ENCODE measurements around the gene DUSP22. TPM values are rescaled to one million over a fixed set of nuclear protein-coding genes. Genes with fewer than 3 reads are reported as not detected.

The DUSP22 gene
- total and polyA plus RNA-seq, 5 donors, result 51.0 to 74.8 (median 64.2) TPM

DNA sequence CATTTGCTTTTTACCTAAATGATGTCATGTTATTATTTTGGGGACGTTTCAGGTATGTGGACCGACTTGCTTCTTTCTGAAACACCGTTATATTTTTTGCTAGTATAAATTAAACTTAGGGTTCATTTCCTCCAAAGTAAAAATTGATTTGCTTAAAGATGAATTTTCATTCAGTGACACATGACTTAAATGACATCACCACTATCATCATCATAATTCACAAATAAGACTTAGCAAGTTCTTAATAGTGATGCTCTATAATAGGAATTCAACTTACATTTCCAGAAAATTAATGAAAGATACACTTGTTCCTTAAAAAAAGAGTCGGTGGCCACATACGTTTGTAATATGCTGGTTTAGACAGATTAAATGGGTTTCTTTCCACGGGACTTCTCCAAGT is 108.5 kb downstream of the DUSP22 start:
- intact Hi-C loops (cut with DNase I), result no loop called here
- H3K27me3 ChIP-seq (ENCODE audit: control insufficient read depth, insufficient read depth), result no peaks in the 10 kb centered on the region

More for the DNA sequence above, 108.5 kb downstream of the DUSP22 start:
- H3K27ac ChIP-seq (ENCODE audit: low read length), result no peak overlapping the region
- H3K4me3 ChIP-seq (ENCODE audit: low read length), result no peak overlapping the region
- DNase-seq (no peak), ATAC-seq (no peak)
- H3K4me1 ChIP-seq (ENCODE audit: control insufficient read depth, insufficient read depth, low read length), result no peaks in the 10 kb centered on the region
- H3K9me3 ChIP-seq (ENCODE audit: control insufficient read depth, low read length), result no peaks in the 10 kb centered on the region
- 87% methylated on average over 6 of the region's 6 CpGs for WGBS

Other genes starting within 250 kb of the DUSP22 start
- 1 to 10 TPM in 1 of 4 donors, under 1 TPM in 3; 0.46 to 1.4 (median 0.67) TPM for gene IRF4, start 99.3 kb downstream of the DUSP22 start, total RNA-seq
- gene IRF4, start 99.3 kb downstream of the DUSP22 start, polyA plus RNA-seq, result 0.41 TPM

Data from right cardiac atrium (tissue), 5 donors.